ENCODE measurements around the gene ACVR1B. TPM values are rescaled to one million over a fixed set of nuclear protein-coding genes. Genes with fewer than 3 reads are reported as not detected.

The ACVR1B gene
- total RNA-seq, result 10 to 100 TPM; 16.6 to 17.5 TPM

GRCh38 chr12:51951199-51951842, at the start of gene ACVR1B:
ACVR1B (plus strand) TSS chr12:51951699; CDS start chr12:51951744, 45 bp downstream.
- Mint-ChIP-seq H3K36me3 (no peaks in the 10 kb centered on the region), H3K4me3 (peak within 1 kb of the TSS; percentile 92), H3K9me3 (no peaks in the 10 kb centered on the region), H3K4me1 (ENCODE audit: low read depth in 2 of 2) (peaks cover 42 to 46% of the 10 kb centered on the region in 2 donors), H3K27ac (peak within 1 kb of the TSS; percentile 61 to 89), H3K27me3 (peaks cover 10 to 21% of the 10 kb centered on the region in 2 donors)
- DNase-seq (ENCODE audit: low spot score) (peak; percentile 91), ATAC-seq (peak; percentile 98)

- Mint-ChIP-seq H3K27me3 (peaks cover 7 to 17% of the 10 kb centered on the region in 2 donors), H3K36me3 (no peaks in the 10 kb centered on the region), H3K4me1 (ENCODE audit: low read depth in 2 of 2) (peaks cover 0 to 5% of the 10 kb centered on the region in 2 donors), H3K4me3 (no peak overlapping the region), H3K27ac (no peak overlapping the region), H3K9me3 (no peaks in the 10 kb centered on the region)
- ATAC-seq, result no peak
- no peak for DNase-seq (ENCODE audit: low spot score)
These were observed 49.6 kb upstream of the ACVR1B start for GRCh38 chr12:51901881-51902280.

GRCh38 chr12:51904951-51905470, 46.5 kb upstream of the ACVR1B start:
- H3K4me3 Mint-ChIP-seq, result no peak overlapping the region
- H3K9me3 Mint-ChIP-seq, result no peaks in the 10 kb centered on the region
- H3K27ac Mint-ChIP-seq, result no peak overlapping the region
- ATAC-seq (no peak), DNase-seq (ENCODE audit: low spot score) (no peak)
- peaks cover 0 to 2% of the 10 kb centered on the region in 2 donors for H3K4me1 Mint-ChIP-seq (ENCODE audit: low read depth in 2 of 2)
- no peaks in the 10 kb centered on the region for H3K36me3 Mint-ChIP-seq
- peaks cover 25 to 30% of the 10 kb centered on the region in 2 donors for H3K27me3 Mint-ChIP-seq

- no peaks in the 10 kb centered on the region for H3K36me3 Mint-ChIP-seq
- H3K9me3 Mint-ChIP-seq, result no peaks in the 10 kb centered on the region
- no peak overlapping the region for H3K27ac Mint-ChIP-seq
- H3K4me1 Mint-ChIP-seq (ENCODE audit: low read depth in 2 of 2), result peaks cover 0 to 2% of the 10 kb centered on the region in 2 donors
- peaks cover 25 to 31% of the 10 kb centered on the region in 2 donors for H3K27me3 Mint-ChIP-seq
- DNase-seq (ENCODE audit: low spot score) (no peak), ATAC-seq (no peak)
- no peak overlapping the region for H3K4me3 Mint-ChIP-seq
These were observed 45.7 kb upstream of the ACVR1B start for GRCh38 chr12:51905471-51906429.

GRCh38 chr12:51906430-51907082, 44.9 kb upstream of the ACVR1B start:
- Mint-ChIP-seq H3K4me3 (no peak overlapping the region), H3K36me3 (no peaks in the 10 kb centered on the region), H3K27me3 (peaks cover 23 to 31% of the 10 kb centered on the region in 2 donors), H3K9me3 (no peaks in the 10 kb centered on the region), H3K4me1 (ENCODE audit: low read depth in 2 of 2) (peaks cover 0 to 2% of the 10 kb centered on the region in 2 donors), H3K27ac (no peak overlapping the region)
- peak in 1 of 2 donors; percentile 8 for ATAC-seq
- no peak for DNase-seq (ENCODE audit: low spot score)

- Mint-ChIP-seq H3K9me3 (no peaks in the 10 kb centered on the region), H3K27me3 (peaks cover 21 to 31% of the 10 kb centered on the region in 2 donors), H3K4me1 (ENCODE audit: low read depth in 2 of 2) (peaks cover 0 to 2% of the 10 kb centered on the region in 2 donors), H3K27ac (no peak within 1 kb of the TSS), H3K36me3 (no peaks in the 10 kb centered on the region), H3K4me3 (peak within 1 kb of the TSS; percentile 10)
- no peak for ATAC-seq
- no peak for DNase-seq (ENCODE audit: low spot score)
These were observed 44.2 kb upstream of the ACVR1B start, which contains the start of gene ACVRL1 for GRCh38 chr12:51907083-51907855. ACVRL1 (plus strand) TSS chr12:51907504; CDS start chr12:51912475, 4,971 bp downstream.

- Mint-ChIP-seq H3K4me1 (ENCODE audit: low read depth in 2 of 2) (peaks cover 0 to 2% of the 10 kb centered on the region in 2 donors), H3K9me3 (no peaks in the 10 kb centered on the region), H3K4me3 (peak overlapping the region; percentile 10), H3K36me3 (no peaks in the 10 kb centered on the region), H3K27me3 (peaks cover 24 to 31% of the 10 kb centered on the region in 2 donors), H3K27ac (no peak overlapping the region)
- ATAC-seq, result no peak
- DNase-seq (ENCODE audit: low spot score), result no peak
These were observed 43.6 kb upstream of the ACVR1B start for GRCh38 chr12:51907856-51908425.

GRCh38 chr12:51908876-51909592, 42.5 kb upstream of the ACVR1B start:
- H3K27ac Mint-ChIP-seq, result no peak overlapping the region
- H3K9me3 Mint-ChIP-seq, result no peaks in the 10 kb centered on the region
- no peaks in the 10 kb centered on the region for H3K36me3 Mint-ChIP-seq
- no peak for DNase-seq (ENCODE audit: low spot score)
- peaks cover 24 to 31% of the 10 kb centered on the region in 2 donors for H3K27me3 Mint-ChIP-seq
- H3K4me3 Mint-ChIP-seq, result no peak overlapping the region
- ATAC-seq, result no peak
- H3K4me1 Mint-ChIP-seq (ENCODE audit: low read depth in 2 of 2), result peaks cover 0 to 2% of the 10 kb centered on the region in 2 donors

- Mint-ChIP-seq H3K27ac (no peak overlapping the region), H3K27me3 (peaks cover 23 to 31% of the 10 kb centered on the region in 2 donors), H3K9me3 (no peaks in the 10 kb centered on the region), H3K4me1 (ENCODE audit: low read depth in 2 of 2) (peaks cover 0 to 2% of the 10 kb centered on the region in 2 donors), H3K4me3 (no peak overlapping the region), H3K36me3 (no peaks in the 10 kb centered on the region)
- DNase-seq (ENCODE audit: low spot score) (no peak), ATAC-seq (no peak)
These were observed 41.3 kb upstream of the ACVR1B start for GRCh38 chr12:51910168-51910567.

- peaks cover 0 to 2% of the 10 kb centered on the region in 2 donors for H3K4me1 Mint-ChIP-seq (ENCODE audit: low read depth in 2 of 2)
- ATAC-seq (peak in 1 of 2 donors; percentile 21), DNase-seq (ENCODE audit: low spot score) (no peak)
- peaks cover 19 to 31% of the 10 kb centered on the region in 2 donors for H3K27me3 Mint-ChIP-seq
- no peaks in the 10 kb centered on the region for H3K9me3 Mint-ChIP-seq
- H3K4me3 Mint-ChIP-seq, result no peak overlapping the region
- no peak overlapping the region for H3K27ac Mint-ChIP-seq
- no peaks in the 10 kb centered on the region for H3K36me3 Mint-ChIP-seq
These were observed 40.8 kb upstream of the ACVR1B start for GRCh38 chr12:51910691-51911090.

- H3K27ac Mint-ChIP-seq, result no peak overlapping the region
- DNase-seq (ENCODE audit: low spot score) (no peak), ATAC-seq (no peak)
- no peaks in the 10 kb centered on the region for H3K36me3 Mint-ChIP-seq
- H3K9me3 Mint-ChIP-seq, result no peaks in the 10 kb centered on the region
- peaks cover 16 to 25% of the 10 kb centered on the region in 2 donors for H3K27me3 Mint-ChIP-seq
- H3K4me1 Mint-ChIP-seq (ENCODE audit: low read depth in 2 of 2), result no peaks in the 10 kb centered on the region
- H3K4me3 Mint-ChIP-seq, result no peak overlapping the region
These were observed 40.2 kb upstream of the ACVR1B start for GRCh38 chr12:51911307-51911706.
